Measurements from ENCODE around the gene KCNMA1.

GRCh38 chr10:77247031-77247990 lies 390.3 kb downstream of the KCNMA1 start:
- TF ChIP-seq CTCF (IDR thresholded peaks at IDR 0.05) = no peak
- TF ChIP-seq POLR2A (IDR thresholded peaks at IDR 0.05) = no peak
- no peak for TF ChIP-seq POLR2AphosphoS5 (IDR thresholded peaks at IDR 0.05)
- TF ChIP-seq EP300 (IDR thresholded peaks at IDR 0.05) = no peak
